ENCODE results near the gene KLF13.

The KLF13 gene

GRCh38 chr15:31412824-31413223 lies 86.2 kb downstream of the KLF13 start:
- TF ChIP-seq CTCF (IDR thresholded peaks at IDR 0.05; ENCODE audit: low read depth, low read length, poor library complexity, severe bottlenecking) (no peak), EZH2phosphoT487 (IDR thresholded peaks at IDR 0.05; ENCODE audit: borderline replicate concordance, low read length) (no peak)
- no peaks in the 10 kb centered on the region for H3K27me3 ChIP-seq (ENCODE audit: control insufficient read depth, low read length)
- H3K9me3 ChIP-seq (ENCODE audit: control insufficient read depth, insufficient read depth, low read length): peaks cover 5% of the 10 kb centered on the region; the same call in 1 of the 2 replicates
- no peak overlapping the region for H3K4me2 ChIP-seq (ENCODE audit: low read length)
- H3K79me2 ChIP-seq (ENCODE audit: control insufficient read depth, low read length): no peaks in the 10 kb centered on the region
- no peak overlapping the region for H3K27ac ChIP-seq (ENCODE audit: low read depth, low read length)
- no peaks in the 10 kb centered on the region for H3K36me3 ChIP-seq (ENCODE audit: control insufficient read depth, low read length)
- H3K4me3 ChIP-seq (ENCODE audit: low read length): no peak overlapping the region
- H3F3A ChIP-seq (ENCODE audit: control insufficient read depth, insufficient read depth): no peaks in the 10 kb centered on the region
- H3K4me1 ChIP-seq (ENCODE audit: control insufficient read depth, low read length): no peaks in the 10 kb centered on the region
- H4K20me1 ChIP-seq (ENCODE audit: control insufficient read depth, insufficient read depth, low read depth, low read length): no peaks in the 10 kb centered on the region
- no peaks in the 10 kb centered on the region for H3K9me2 ChIP-seq (replicated peaks; ENCODE audit: control insufficient read depth, low read length)

- no peaks in the 10 kb centered on the region for H3K36me3 ChIP-seq (ENCODE audit: control insufficient read depth, low read length)
- H4K20me1 ChIP-seq (ENCODE audit: control insufficient read depth, insufficient read depth, low read depth, low read length): no peaks in the 10 kb centered on the region
- H3K9me2 ChIP-seq (replicated peaks; ENCODE audit: control insufficient read depth, low read length): no peaks in the 10 kb centered on the region
- no peak overlapping the region for H3K27ac ChIP-seq (ENCODE audit: low read depth, low read length)
- H3K4me1 ChIP-seq (ENCODE audit: control insufficient read depth, low read length): no peaks in the 10 kb centered on the region
- no peak overlapping the region for H3K4me2 ChIP-seq (ENCODE audit: low read length)
- peaks cover 5% of the 10 kb centered on the region; the same call in 1 of the 2 replicates for H3K9me3 ChIP-seq (ENCODE audit: control insufficient read depth, insufficient read depth, low read length)
- H3K4me3 ChIP-seq (ENCODE audit: low read length): no peak overlapping the region
- H3K27me3 ChIP-seq (ENCODE audit: control insufficient read depth, low read length): no peaks in the 10 kb centered on the region
- TF ChIP-seq CTCF (IDR thresholded peaks at IDR 0.05; ENCODE audit: low read depth, low read length, poor library complexity, severe bottlenecking): no peak
- TF ChIP-seq EZH2phosphoT487 (IDR thresholded peaks at IDR 0.05; ENCODE audit: borderline replicate concordance, low read length): no peak
- H3F3A ChIP-seq (ENCODE audit: control insufficient read depth, insufficient read depth): no peaks in the 10 kb centered on the region
- no peaks in the 10 kb centered on the region for H3K79me2 ChIP-seq (ENCODE audit: control insufficient read depth, low read length)
Observed at GRCh38 chr15:31415201-31415600, 88.6 kb downstream of the KLF13 start.

- TF ChIP-seq EZH2phosphoT487 (IDR thresholded peaks at IDR 0.05; ENCODE audit: borderline replicate concordance, low read length): no peak
- no peak for TF ChIP-seq CTCF (IDR thresholded peaks at IDR 0.05; ENCODE audit: low read depth, low read length, poor library complexity, severe bottlenecking)
- Histone ChIP-seq H3K9me3 (ENCODE audit: control insufficient read depth, insufficient read depth, low read length) (peaks cover 11% of the 10 kb centered on the region; the same call in 1 of the 2 replicates), H4K20me1 (ENCODE audit: control insufficient read depth, insufficient read depth, low read depth, low read length) (no peaks in the 10 kb centered on the region), H3K4me1 (ENCODE audit: control insufficient read depth, low read length) (no peaks in the 10 kb centered on the region), H3K27me3 (ENCODE audit: control insufficient read depth, low read length) (no peaks in the 10 kb centered on the region), H3K79me2 (ENCODE audit: control insufficient read depth, low read length) (no peaks in the 10 kb centered on the region), H3K9me2 (replicated peaks; ENCODE audit: control insufficient read depth, low read length) (no peaks in the 10 kb centered on the region), H3K36me3 (ENCODE audit: control insufficient read depth, low read length) (no peaks in the 10 kb centered on the region), H3K4me2 (ENCODE audit: low read length) (no peak overlapping the region), H3K4me3 (ENCODE audit: low read length) (no peak overlapping the region), H3K27ac (ENCODE audit: low read depth, low read length) (no peak overlapping the region), H3F3A (ENCODE audit: control insufficient read depth, insufficient read depth) (no peaks in the 10 kb centered on the region)
Observed at GRCh38 chr15:31419820-31420219, 93.2 kb downstream of the KLF13 start.
